GM12878 (cell line): ENCODE data around the gene LBX1.

ENCODE experiments used
- BCL11A ChIP-seq: IDR thresholded peaks from 2 replicates; pipeline ENCODE4 v1.6.1; 2011; ENCODE audit warnings: low read depth, low read length
- CTCF ChIP-seq, 3 experiments: IDR thresholded peaks in 2 of 3; conservative IDR thresholded peaks in 1 of 3; 2 replicates each; pipeline ENCODE4 v1.5.1; 2011; ENCODE audit warnings: low read depth in 3 of 3, low read length in 3 of 3, mild to moderate bottlenecking in 3 of 3, control low read depth in 2 of 3, moderate library complexity in 2 of 3, inconsistent platforms in 1 of 3, mixed read lengths in 1 of 3; ENCODE audit not compliant: control insufficient read depth in 2 of 3, insufficient read depth in 1 of 3; ENCODE audit errors: extremely low read depth in 1 of 3
- EP300 ChIP-seq, 2 experiments: fragments of 150-350 bp in 1 of 2; IDR thresholded peaks; 2 replicates each; pipeline ENCODE4 v1.6.1; 2011 to 2012; ENCODE audit warnings: low read depth in 2 of 2, low read length in 2 of 2, borderline replicate concordance in 1 of 2, improper control_type of control experiment in 1 of 2, inconsistent platforms in 1 of 2; ENCODE audit not compliant: control insufficient read depth in 1 of 2
- HCFC1 ChIP-seq: fragments of 150-350 bp; IDR thresholded peaks from 2 replicates; pipeline ENCODE4 v1.6.1; 2014; ENCODE audit warnings: low read length
- KAT2A ChIP-seq: conservative IDR thresholded peaks from 2 replicates; pipeline ENCODE4 v1.6.1; 2011; ENCODE audit warnings: low read depth, low read length; ENCODE audit not compliant: control insufficient read depth
- MEF2B ChIP-seq: fragments of 450-650 bp; IDR thresholded peaks from 2 replicates; pipeline ENCODE4 v1.6.1; 2018; ENCODE audit warnings: mild to moderate bottlenecking, moderate library complexity; ENCODE audit not compliant: partially characterized antibody, poor library complexity, severe bottlenecking
- MYC ChIP-seq: IDR thresholded peaks from 2 replicates; pipeline ENCODE4 v1.6.1; 2011; ENCODE audit warnings: mild to moderate bottlenecking, low read length, moderate library complexity, inconsistent platforms; ENCODE audit not compliant: insufficient read depth, insufficient replicate concordance, insufficient read length, severe bottlenecking
- POLR2AphosphoS2 ChIP-seq: IDR thresholded peaks from 2 replicates; pipeline ENCODE4 v1.6.1; 2011; ENCODE audit warnings: low read depth, mild to moderate bottlenecking, low read length, improper control_type of control experiment, moderate library complexity
- POLR2AphosphoS5 ChIP-seq: IDR thresholded peaks from 2 replicates; pipeline ENCODE4 v1.6.1; 2011; ENCODE audit warnings: mild to moderate bottlenecking, low read length, inconsistent platforms
- REST ChIP-seq: IDR thresholded peaks from 2 replicates; pipeline ENCODE4 v1.6.1; 2012; ENCODE audit warnings: mild to moderate bottlenecking, low read depth, low read length
- SMC3 ChIP-seq: IDR thresholded peaks from 2 replicates; pipeline ENCODE4 v1.6.1; 2011; ENCODE audit warnings: low read length, improper control_type of control experiment, borderline replicate concordance

GRCh38 chr10:101233863-101234262 lies 4.6 kb upstream of the LBX1 start:
- TF ChIP-seq MYC, result no peak
- TF ChIP-seq EP300 (IDR thresholded peaks at IDR 0.05; ENCODE audit: borderline replicate concordance in 1 of 2, control insufficient read depth in 1 of 2, low read depth in 2 of 2, low read length in 2 of 2), result no peak
- TF ChIP-seq KAT2A, result no peak
- TF ChIP-seq MEF2B, result no peak
- no peak for TF ChIP-seq CTCF (IDR thresholded peaks at IDR 0.05 in 2 of 3, conservative IDR thresholded peaks at IDR 0.05 in 1 of 3; ENCODE audit: control insufficient read depth in 2 of 3, extremely low read depth in 1 of 3, insufficient read depth in 1 of 3, low read depth in 3 of 3, low read length in 3 of 3)
- TF ChIP-seq SMC3, result no peak
- no peak for TF ChIP-seq BCL11A
- TF ChIP-seq REST, result no peak
- TF ChIP-seq HCFC1, result no peak
- TF ChIP-seq POLR2AphosphoS2, result no peak
- TF ChIP-seq POLR2AphosphoS5, result no peak
